Fibroblast of skin of left biceps (primary cell): Measurements from ENCODE around the gene FAM167B.

Experiments
- DNase-seq, 2 experiments: peaks; one replicate each; pipeline ENCODE4 v3.0.0-alpha.2; 2013; ENCODE audit warnings: low read depth in 2 of 2

Gene FAM167B

GRCh38 chr1:32246888-32247273, at the start of gene FAM167B:
Gene FAM167B (plus strand): TSS chr1:32247222. CDS start chr1:32247422, 200 bp downstream.
- peak in 1 of 2 experiments; percentile 20 for DNase-seq

DNA sequence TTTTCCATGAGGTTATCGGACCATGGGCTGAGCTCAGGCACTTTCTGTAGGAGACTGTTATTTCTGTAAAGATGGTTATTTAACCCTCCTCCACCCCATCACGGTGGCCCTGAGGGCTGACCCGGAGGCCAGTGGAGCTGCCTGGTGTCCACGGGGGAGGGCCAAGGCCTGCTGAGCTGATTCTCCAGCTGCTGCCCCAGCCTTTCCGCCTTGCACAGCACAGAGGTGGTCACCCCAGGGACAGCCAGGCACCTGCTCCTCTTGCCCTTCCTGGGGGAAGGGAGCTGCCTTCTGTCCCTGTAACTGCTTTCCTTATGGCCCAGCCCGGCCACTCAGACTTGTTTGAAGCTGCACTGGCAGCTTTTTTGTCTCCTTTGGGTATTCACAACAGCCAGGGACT, 49.2 kb upstream of the FAM167B start:
- DNase-seq: no peak

GRCh38 chr1:32198237-32199042, 48.6 kb upstream of the FAM167B start:
- DNase-seq: no peak

DNA sequence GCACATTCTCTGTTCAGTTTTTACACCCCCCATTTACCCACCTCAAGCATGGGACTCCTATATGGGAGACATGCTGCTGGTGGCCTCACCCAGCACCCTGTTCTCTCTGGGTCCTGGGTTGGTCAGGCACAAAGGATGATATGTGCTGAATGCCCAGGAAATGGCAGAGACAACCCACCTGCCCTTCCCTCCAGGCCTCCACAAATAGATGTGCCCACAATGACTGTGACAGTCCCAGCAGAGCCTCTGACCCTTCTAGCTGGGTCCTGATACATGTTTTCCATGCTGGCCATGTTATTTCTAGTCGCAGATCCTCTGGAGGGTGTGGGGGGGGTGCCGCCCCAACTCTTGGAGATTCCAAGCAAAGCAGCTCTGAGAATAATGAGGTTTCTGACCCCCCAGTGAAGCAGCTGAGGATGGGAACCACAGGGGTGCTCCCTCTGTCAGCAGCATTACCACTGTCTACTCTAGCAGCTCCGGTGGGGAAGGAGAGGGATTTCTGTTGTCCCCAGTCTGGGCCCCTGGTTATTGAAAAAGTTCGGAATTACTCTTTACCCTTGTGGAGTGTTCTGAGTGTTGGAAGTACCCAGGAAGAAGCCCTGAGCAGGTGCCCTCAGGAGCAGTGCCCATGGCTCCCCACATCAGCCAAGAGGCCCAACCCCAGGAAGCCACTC, 47.8 kb upstream of the FAM167B start:
- no peak for DNase-seq

DNA sequence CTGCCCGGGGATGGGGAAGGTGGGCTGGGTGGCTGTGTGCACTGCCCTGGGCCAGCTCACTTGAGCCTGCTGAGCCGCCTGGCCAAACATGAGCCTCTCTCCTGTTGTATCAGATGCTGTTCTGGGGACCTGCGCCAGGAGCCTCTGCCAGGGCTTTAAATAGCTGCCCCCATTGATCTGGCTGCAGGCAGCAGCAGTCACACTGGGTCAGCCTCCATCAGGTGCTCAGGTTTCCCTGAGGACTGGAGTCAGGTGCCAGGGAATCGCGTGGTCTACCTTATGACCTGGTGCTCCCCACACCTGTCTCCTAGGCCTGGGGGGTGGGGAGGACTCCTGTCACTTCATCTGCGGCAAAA, 47.3 kb upstream of the FAM167B start:
- no peak for DNase-seq

GRCh38 chr1:32200226-32201010, 46.6 kb upstream of the FAM167B start, which contains the start of gene CCDC28B:
Gene CCDC28B (plus strand): TSS chr1:32200595. CDS start chr1:32201936, 1,341 bp downstream.
- DNase-seq: peak in 1 of 2 experiments; percentile 23

- DNase-seq: no peak
Observed at GRCh38 chr1:32201011-32201855, 45.8 kb upstream of the FAM167B start.

DNA sequence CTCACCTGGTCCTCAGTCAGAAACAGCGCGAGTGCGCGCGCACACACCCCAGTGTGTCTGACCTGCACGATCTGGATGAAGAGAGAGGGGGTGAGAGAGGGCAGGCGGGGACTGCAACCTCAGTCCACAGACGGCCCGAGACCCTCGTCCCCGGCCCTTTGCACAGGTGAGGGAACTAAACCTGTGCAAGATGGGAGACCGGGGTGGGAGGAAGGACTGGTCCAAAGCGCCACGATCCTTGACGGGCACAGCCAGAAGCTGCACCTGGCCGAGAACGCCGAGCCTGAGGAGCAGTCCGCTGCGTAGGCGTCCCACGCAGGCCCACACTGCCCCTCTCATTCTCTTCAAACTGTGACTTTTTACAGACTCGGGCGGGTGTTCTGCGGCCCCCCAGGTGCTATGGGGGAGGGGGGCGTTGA, 42.1 kb upstream of the FAM167B start:
- DNase-seq: no peak

DNA sequence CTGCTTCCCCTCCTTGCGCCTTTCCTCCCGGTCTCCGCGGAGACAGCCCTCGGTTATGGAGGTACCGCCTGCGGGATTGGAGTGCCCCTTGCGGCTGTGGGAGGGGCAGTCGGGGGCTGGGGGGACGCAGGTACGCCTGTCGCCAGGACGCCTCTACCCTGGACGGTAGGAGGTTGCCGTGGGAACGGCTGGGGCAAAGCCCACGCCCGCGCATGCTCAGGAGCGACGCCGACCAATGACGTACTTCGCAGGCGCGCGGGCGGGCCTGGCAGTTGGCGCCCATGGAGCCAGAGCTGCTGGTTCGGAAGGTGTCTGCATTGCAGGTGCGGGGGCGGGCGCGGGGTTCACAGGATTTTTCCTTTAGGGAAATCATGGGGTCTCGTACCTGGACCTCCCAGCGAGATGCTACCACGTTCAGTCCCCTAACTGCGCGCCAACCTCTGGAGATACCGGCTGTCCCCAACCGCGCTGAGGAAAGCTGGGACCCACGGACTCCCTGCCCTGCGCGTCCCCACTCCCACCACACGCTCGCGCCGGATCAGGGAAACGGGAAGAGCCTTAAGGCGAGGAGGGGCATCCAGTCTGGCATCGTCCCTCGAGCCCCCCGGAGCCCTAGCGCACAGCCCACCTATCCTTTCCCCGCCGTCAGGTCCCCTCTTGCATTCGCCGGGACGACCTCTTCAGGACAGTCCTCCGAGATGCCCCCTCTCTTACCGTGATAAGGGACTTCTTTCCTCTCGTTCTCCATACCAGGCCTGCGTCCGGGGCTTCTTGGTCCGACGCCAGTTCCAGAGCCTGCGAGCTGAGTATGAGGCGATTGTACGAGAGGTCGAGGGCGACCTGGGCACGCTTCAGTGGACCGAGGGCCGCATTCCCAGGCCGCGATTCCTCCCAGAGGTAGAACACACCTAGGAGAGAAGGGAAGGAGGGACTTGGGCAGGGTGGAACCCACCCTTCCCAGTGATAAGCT, 41.3 kb upstream of the FAM167B start, which contains the start of gene IQCC:
Gene IQCC, plus strand, starts transcription at position 271 of the 970 bp plus-strand sequence. Its CDS starts 11 bp downstream, at position 282.
- peak in 1 of 2 experiments; percentile 26 for DNase-seq

DNA sequence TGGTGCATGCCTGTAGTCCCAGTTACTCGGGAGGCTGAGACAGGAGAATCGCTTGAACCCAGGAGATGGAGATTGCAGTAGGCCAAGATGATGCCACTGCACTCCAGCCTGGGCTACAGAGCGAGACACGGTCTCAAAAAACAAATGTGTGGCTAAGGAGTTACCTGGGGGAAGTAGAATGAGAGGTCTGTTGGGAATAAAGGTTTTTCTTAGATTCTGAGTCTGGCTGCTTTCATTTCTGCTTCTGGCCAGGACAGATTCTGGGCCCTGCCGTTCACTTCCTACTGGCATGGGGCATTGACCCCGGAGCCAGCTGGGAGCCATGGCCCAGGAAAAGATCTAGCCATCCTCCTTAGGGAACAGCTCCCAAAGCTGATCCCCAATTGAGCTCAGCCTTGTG, 38.6 kb upstream of the FAM167B start:
- DNase-seq: no peak

GRCh38 chr1:32208891-32209328, 38.1 kb upstream of the FAM167B start, which contains the start of gene DCDC2B:
Gene DCDC2B (plus strand): TSS chr1:32209089. CDS start chr1:32209094, 5 bp downstream.
- no peak for DNase-seq

DNA sequence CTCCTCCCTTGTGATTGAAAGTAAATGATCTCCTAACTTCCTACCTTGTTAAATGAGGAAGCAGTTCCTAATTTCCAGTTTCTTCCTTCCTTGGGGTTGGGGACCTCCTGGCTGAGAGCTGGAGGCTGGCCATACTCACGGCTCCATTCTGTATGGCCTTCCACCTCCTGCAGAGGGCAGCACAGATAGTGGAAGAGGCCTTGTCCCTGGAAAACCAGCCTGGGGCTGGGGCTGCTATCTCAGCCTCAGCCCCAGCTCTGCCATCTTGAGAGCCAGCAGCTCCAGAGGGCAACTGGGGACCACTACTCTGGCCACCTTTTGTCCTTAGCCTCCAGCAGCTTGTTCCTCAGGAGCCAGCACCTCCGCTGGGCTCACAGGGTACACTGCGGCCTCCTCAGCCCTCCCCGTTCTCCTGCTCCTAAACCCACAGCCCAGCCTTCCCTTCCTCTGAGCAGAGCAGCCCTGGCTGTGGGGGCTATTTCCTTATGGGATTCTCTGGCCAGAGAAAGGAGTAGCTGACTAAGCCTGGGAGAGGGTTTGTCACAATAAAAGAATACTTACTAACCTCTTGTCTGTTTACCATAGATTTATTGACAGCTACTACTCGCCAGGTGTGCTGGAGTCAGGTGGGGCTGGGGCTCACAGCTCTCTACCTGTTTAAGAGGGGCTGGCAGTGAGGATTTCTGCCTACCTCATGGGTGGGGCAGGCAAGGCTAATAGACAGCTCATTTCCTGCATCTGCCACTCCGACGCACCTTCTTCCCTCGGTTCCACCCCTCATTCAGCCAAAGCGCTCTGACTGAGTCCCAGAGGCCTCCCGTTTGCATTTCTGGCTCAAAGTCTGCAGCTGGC, 31.2 kb upstream of the FAM167B start:
- no peak for DNase-seq

- DNase-seq: no peak
Observed at GRCh38 chr1:32216566-32216965, 30.5 kb upstream of the FAM167B start.

GRCh38 chr1:32219022-32219421, 28.0 kb upstream of the FAM167B start:
- DNase-seq: peak in 1 of 2 experiments; percentile 20

DNA sequence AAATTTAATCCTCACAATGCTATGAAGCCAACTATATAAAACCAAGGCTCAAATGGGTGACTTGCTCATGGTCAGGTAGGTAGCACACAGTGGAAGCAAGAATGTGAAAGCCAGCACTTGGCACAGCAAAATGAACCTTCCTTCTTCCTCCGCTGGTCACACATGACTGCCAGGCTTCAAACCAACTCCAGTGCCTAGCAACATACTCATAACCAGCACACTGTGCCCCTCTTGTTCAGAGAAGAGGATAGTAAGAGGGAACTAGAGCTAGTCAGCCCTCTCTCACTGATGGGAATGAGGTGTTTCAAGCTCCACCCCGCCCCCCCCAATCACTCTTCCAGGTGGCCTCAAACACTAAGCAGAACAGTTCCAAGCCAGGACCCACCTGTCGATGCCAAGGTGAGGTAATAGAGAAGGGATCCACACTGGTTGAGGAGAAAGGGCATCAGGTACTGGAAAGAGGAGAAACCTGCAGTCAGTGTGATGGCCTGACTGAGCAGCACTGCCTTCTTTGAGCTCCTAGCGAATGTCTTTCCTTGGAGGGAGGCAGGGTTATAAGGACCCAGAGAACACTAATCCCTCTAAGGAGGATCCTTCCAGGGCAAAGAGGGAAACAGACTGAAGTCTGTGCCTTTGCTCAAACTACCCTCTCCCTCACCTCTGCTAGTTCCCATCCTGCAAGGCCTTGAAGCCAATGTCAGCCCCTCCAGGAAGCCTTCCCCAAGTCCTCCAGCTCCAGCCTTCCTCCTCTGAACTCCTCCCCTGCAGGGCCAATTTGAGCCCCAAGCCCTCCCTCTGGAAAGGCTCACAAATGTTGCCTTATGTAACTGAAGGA, 26.1 kb upstream of the FAM167B start:
- DNase-seq: no peak

DNA sequence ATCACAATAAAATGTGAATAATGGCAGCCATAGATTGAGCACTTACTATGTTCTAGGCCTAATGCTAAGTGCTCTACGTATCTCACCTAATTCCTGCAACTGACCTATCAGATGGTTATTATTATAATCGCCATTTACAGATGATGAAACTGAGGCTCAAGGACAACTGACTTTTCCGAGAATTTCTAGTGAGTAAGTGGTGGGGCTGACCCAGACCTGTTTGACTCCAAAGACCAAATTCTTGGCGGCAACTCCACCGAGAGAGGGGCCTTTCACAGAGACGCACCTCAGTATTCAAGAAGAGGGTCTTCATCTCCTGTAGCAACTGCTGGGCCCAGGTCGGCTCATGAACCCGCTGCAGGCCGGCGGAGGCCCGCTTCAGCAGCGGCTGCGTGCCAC, 25.4 kb upstream of the FAM167B start:
- no peak for DNase-seq

- peak; percentile 64 to 74 for DNase-seq
Observed at GRCh38 chr1:32221980-32222755, 24.9 kb upstream of the FAM167B start, which contains the start of the genes EIF3I and TMEM234. Gene EIF3I (plus strand): TSS chr1:32222407. CDS start chr1:32222442, 35 bp downstream. Gene TMEM234 (minus strand): TSS chr1:32222353. CDS start chr1:32222322, 31 bp downstream.
